A549 (cell line): ENCODE measurements around the gene SART3.

ENCODE experiments used
- CHD2 ChIP-seq: fragments of 150-350 bp; IDR thresholded peaks from 2 replicates; pipeline ENCODE4 v1.6.1; 2014; ENCODE audit warnings: low read length; ENCODE audit not compliant: partially characterized antibody
- JUN ChIP-seq, 2 experiments: fragments of >200 bp; sonication (Bioruptor Twin); formaldehyde crosslinking; IDR thresholded peaks; 2 replicates in 1 of 2; 3 replicates in 1 of 2; pipeline ENCODE4 v1.6.1; 2016 to 2017
- MAX ChIP-seq: IDR thresholded peaks from 2 replicates; pipeline ENCODE4 v1.6.1; 2012
- MYC ChIP-seq: IDR thresholded peaks from 2 replicates; pipeline ENCODE4 v1.6.1; 2012; ENCODE audit warnings: mild to moderate bottlenecking, inconsistent platforms, low read length, improper control_type of control experiment, borderline replicate concordance
- NFE2L2 ChIP-seq: fragments of 150-350 bp; conservative IDR thresholded peaks from 2 replicates; pipeline ENCODE4 v1.6.1; 2014; ENCODE audit warnings: low read length
- POLR2A ChIP-seq: IDR thresholded peaks from 2 replicates; pipeline ENCODE4 v1.6.1; 2012; ENCODE audit warnings: mild to moderate bottlenecking, low read length
- RAD21 ChIP-seq, 2 experiments: fragments of >200 bp in 1 of 2; sonication (Bioruptor Twin) in 1 of 2; formaldehyde crosslinking in 1 of 2; IDR thresholded peaks in 1 of 2; conservative IDR thresholded peaks in 1 of 2; 2 replicates in 1 of 2; 3 replicates in 1 of 2; pipeline ENCODE4 v1.6.1; 2012 to 2018; ENCODE audit warnings: inconsistent platforms in 1 of 2
- TF ChIP-seq, protein P1 (sequence below): fragments of 450-650 bp; IDR thresholded peaks from 2 replicates; pipeline ENCODE4 v1.6.1; 2014; ENCODE audit warnings: antibody characterized with exemption
- TF ChIP-seq, protein P2 (sequence below): fragments of >200 bp; sonication (Bioruptor Twin); formaldehyde crosslinking; IDR thresholded peaks from 3 replicates; pipeline ENCODE4 v1.5.1; 2016
- TF ChIP-seq, protein P3 (sequence below): fragments of >200 bp; sonication (Bioruptor Twin); formaldehyde crosslinking; IDR thresholded peaks from 3 replicates; pipeline ENCODE4 v1.6.1; 2016

DNA sequence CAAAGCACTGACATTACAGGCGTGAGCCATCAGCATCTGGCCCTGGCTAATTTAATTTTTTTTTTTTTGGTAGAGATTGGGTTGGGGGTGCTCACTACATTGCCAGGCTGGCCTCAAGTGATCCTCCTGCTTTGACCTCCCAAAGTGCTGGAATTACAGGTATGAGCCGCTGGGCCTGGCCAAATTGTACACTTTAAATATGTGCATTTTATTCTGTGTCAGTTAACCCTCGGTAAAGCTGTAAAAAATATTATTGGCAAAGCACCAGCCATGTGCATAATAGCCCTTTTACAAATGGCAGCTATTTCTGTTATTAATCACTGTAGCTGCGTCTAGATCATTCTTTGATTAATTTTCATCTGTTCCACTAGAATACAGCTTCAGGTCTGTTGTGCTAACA lies 24.9 kb upstream of the SART3 start:
- TF ChIP-seq, protein P1, sequence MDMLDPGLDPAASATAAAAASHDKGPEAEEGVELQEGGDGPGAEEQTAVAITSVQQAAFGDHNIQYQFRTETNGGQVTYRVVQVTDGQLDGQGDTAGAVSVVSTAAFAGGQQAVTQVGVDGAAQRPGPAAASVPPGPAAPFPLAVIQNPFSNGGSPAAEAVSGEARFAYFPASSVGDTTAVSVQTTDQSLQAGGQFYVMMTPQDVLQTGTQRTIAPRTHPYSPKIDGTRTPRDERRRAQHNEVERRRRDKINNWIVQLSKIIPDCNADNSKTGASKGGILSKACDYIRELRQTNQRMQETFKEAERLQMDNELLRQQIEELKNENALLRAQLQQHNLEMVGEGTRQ = no peak
- TF ChIP-seq RAD21 (conservative IDR thresholded peaks at IDR 0.05 in 1 of 2, IDR thresholded peaks at IDR 0.05 in 1 of 2) = no peak
- no peak for TF ChIP-seq POLR2A
- TF ChIP-seq, protein P2, sequence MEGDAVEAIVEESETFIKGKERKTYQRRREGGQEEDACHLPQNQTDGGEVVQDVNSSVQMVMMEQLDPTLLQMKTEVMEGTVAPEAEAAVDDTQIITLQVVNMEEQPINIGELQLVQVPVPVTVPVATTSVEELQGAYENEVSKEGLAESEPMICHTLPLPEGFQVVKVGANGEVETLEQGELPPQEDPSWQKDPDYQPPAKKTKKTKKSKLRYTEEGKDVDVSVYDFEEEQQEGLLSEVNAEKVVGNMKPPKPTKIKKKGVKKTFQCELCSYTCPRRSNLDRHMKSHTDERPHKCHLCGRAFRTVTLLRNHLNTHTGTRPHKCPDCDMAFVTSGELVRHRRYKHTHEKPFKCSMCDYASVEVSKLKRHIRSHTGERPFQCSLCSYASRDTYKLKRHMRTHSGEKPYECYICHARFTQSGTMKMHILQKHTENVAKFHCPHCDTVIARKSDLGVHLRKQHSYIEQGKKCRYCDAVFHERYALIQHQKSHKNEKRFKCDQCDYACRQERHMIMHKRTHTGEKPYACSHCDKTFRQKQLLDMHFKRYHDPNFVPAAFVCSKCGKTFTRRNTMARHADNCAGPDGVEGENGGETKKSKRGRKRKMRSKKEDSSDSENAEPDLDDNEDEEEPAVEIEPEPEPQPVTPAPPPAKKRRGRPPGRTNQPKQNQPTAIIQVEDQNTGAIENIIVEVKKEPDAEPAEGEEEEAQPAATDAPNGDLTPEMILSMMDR = no peak
- no peak for TF ChIP-seq CHD2
- TF ChIP-seq, protein P3, sequence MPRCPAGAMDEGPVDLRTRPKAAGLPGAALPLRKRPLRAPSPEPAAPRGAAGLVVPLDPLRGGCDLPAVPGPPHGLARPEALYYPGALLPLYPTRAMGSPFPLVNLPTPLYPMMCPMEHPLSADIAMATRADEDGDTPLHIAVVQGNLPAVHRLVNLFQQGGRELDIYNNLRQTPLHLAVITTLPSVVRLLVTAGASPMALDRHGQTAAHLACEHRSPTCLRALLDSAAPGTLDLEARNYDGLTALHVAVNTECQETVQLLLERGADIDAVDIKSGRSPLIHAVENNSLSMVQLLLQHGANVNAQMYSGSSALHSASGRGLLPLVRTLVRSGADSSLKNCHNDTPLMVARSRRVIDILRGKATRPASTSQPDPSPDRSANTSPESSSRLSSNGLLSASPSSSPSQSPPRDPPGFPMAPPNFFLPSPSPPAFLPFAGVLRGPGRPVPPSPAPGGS = no peak
- no peak for TF ChIP-seq JUN (IDR thresholded peaks at IDR 0.05)
- no peak for TF ChIP-seq NFE2L2
- no peak for TF ChIP-seq MYC
- no peak for TF ChIP-seq MAX
